Naive thymus-derived CD4-positive, alpha-beta T cell (primary cell): ENCODE measurements around the gene PPM1J. TPM values are rescaled to one million over a fixed set of nuclear protein-coding genes. Genes with fewer than 3 reads are reported as not detected.

ENCODE experiments used
- ATAC-seq: fragments of 150-1000 bp; cut with Tn5 transposase; 2 replicates; pipeline ENCODE4 v1.10.0; 2021; ENCODE audit warnings: mild to moderate bottlenecking, moderate library complexity
- CTCF ChIA-PET: fragments of 350-600 bp; sonication (Branson Sonifier 250); formaldehyde crosslinking; loops from one replicate; lab custom pipeline; 2021; ENCODE audit warnings: antibody characterized with exemption; lab: Charles Lee
- POLR2A ChIA-PET: fragments of 350-600 bp; sonication (Branson Sonifier 250); formaldehyde crosslinking; loops from one replicate; lab custom pipeline; 2021; ENCODE audit warnings: antibody characterized with exemption, inconsistent platforms; lab: Charles Lee
- DNase-seq, 9 donors: peaks; one replicate each; pipeline versions ENCODE4 v3.0.0 to v3.0.0-alpha.2; 2020 to 2022; ENCODE audit warnings: mixed read lengths in 1 of 9
- H3K27ac ChIP-seq: one replicate; pipeline ENCODE4 v1.7.0; 2013; ENCODE audit warnings: mild to moderate bottlenecking, low read depth, low read length, moderate library complexity
- H3K27me3 ChIP-seq, 2 donors: one replicate each; pipeline ENCODE4 v1.7.0; 2013; ENCODE audit warnings: low read length in 2 of 2, mild to moderate bottlenecking in 2 of 2, moderate library complexity in 2 of 2; ENCODE audit not compliant: control insufficient read depth in 2 of 2, insufficient read depth in 2 of 2
- H3K36me3 ChIP-seq, 3 experiments: 1 replicate in 2 of 3; 2 replicates in 1 of 3; pipeline ENCODE4 v1.7.0; 2013; ENCODE audit warnings: low read length in 3 of 3, mild to moderate bottlenecking in 3 of 3, moderate library complexity in 1 of 3; ENCODE audit not compliant: insufficient read depth in 3 of 3, control insufficient read depth in 2 of 3
- H3K4me1 ChIP-seq, 2 donors: one replicate each; pipeline ENCODE4 v1.7.0; 2013; ENCODE audit warnings: low read length in 2 of 2, mild to moderate bottlenecking in 2 of 2, moderate library complexity in 1 of 2; ENCODE audit not compliant: control insufficient read depth in 2 of 2, insufficient read depth in 2 of 2
- H3K4me3 ChIP-seq: 2 replicates; pipeline ENCODE4 v1.7.0; 2013; ENCODE audit warnings: mild to moderate bottlenecking, low read length
- H3K9me3 ChIP-seq, 3 experiments: 1 replicate in 2 of 3; 2 replicates in 1 of 3; pipeline ENCODE4 v1.7.0; 2013; ENCODE audit warnings: low read length in 3 of 3; ENCODE audit not compliant: control insufficient read depth in 2 of 3
- H3K27ac Mint-ChIP-seq, 9 donors: one replicate each; pipeline ENCODE4 v1.8.0; 2020 to 2022; ENCODE audit warnings: mixed read lengths in 9 of 9, mild to moderate bottlenecking in 8 of 9, moderate library complexity in 5 of 9, inconsistent platforms in 2 of 9
- H3K27me3 Mint-ChIP-seq, 5 donors: one replicate each; pipeline ENCODE4 v1.8.0; 2021 to 2022; ENCODE audit warnings: mixed read lengths in 5 of 5, mild to moderate bottlenecking in 1 of 5
- H3K36me3 Mint-ChIP-seq, 5 donors: one replicate each; pipeline ENCODE4 v1.8.0; 2020 to 2022; ENCODE audit warnings: mixed read lengths in 5 of 5, mild to moderate bottlenecking in 3 of 5, inconsistent platforms in 1 of 5
- H3K4me1 Mint-ChIP-seq, 7 donors: one replicate each; pipeline ENCODE4 v1.8.0; 2020 to 2022; ENCODE audit warnings: mixed read lengths in 7 of 7, mild to moderate bottlenecking in 3 of 7, inconsistent platforms in 1 of 7
- H3K4me3 Mint-ChIP-seq, 10 donors: one replicate each; pipeline ENCODE4 v1.8.0; 2020 to 2022; ENCODE audit warnings: mild to moderate bottlenecking in 10 of 10, mixed read lengths in 10 of 10, moderate library complexity in 6 of 10, inconsistent platforms in 2 of 10
- H3K9me3 Mint-ChIP-seq, 11 donors: one replicate each; pipeline ENCODE4 v1.8.0; 2020 to 2022; ENCODE audit warnings: mixed read lengths in 11 of 11, mild to moderate bottlenecking in 4 of 11, inconsistent platforms in 1 of 11, moderate library complexity in 1 of 11
- intact Hi-C, 2 donors: fragments of 100-400 bp; cut with micrococcal nuclease; formaldehyde crosslinking; loops; one replicate each; pipeline ENCODE4 v1.15.1; 2023
- polyA plus RNA-seq, 2 donors: library from polyadenylated mRNA; unstranded; fragments of 300-500 nt; fragmentation: Illumina TruSeq; gene quantifications; one replicate each; pipeline ENCODE4 v1.2.3, GENCODE V29; 2021
- total RNA-seq, 6 experiments: library from RNA in 5 of 6; stranded (reverse) in 5 of 6; gene quantifications; 1 replicate in 5 of 6; 2 replicates in 1 of 6; pipeline ENCODE4 v1.2.3 and lab custom pipeline; 2021 to 2026

Gene PPM1J
- 1 to 10 TPM in 1 of 5 experiments, under 1 TPM in 2, not detected in 2; 0.46 to 1.6 (median 0.50) TPM for total RNA-seq
- polyA plus RNA-seq = not detected
- not detected for total RNA-seq (lab: John Stamatoyannopoulos, UW)

GRCh38 chr1:112715264-112716053 lies at the start of gene PPM1J:
Gene PPM1J, minus strand, starts transcription at chr1:112715332. Its CDS starts 31 bp downstream, at chr1:112715301.
- Mint-ChIP-seq H3K36me3 (no peaks in the 10 kb centered on the region), H3K9me3 (no peaks in the 10 kb centered on the region), H3K27me3 (peaks cover 0 to 45% (median 12%) of the 10 kb centered on the region in 5 donors), H3K4me3 (peak within 1 kb of the TSS; percentile 86 to 95 (median 92)), H3K27ac (peak within 1 kb of the TSS in 8 of 9 donors; percentile 63 to 91 (median 82)), H3K4me1 (peaks cover 17 to 37% (median 21%) of the 10 kb centered on the region in 7 donors)
- Histone ChIP-seq H3K36me3 (no peaks in the 10 kb centered on the region), H3K4me3 (peak within 1 kb of the TSS; percentile 81), H3K27ac (peak within 1 kb of the TSS; percentile 34), H3K27me3 (no peaks in the 10 kb centered on the region), H3K9me3 (no peaks in the 10 kb centered on the region), H3K4me1 (peaks cover 13% of the 10 kb centered on the region in 2 donors)
- ATAC-seq = peak; percentile 89
- DNase-seq = peak; percentile 86 to 99 (median 91)
- ChIA-PET CTCF (interaction anchor here (0.9 to 2.0 kb wide), 11 partner anchors 11 to 963 kb away, joined by 3 to 16 read pairs (median 4); partner anchors contain the start of gene LRIG2), POLR2A (interaction anchor here (0.6 to 1.9 kb wide), 6 partner anchors 11 to 357 kb away, joined by 3 to 10 read pairs (median 6); partner anchors contain the start of genes CAPZA1, LRIG2 and ST7L)
- intact Hi-C loops = loop anchor here (1.0 to 10.0 kb wide), 26 partner anchors 8 to 2002 kb away; partner anchors contain the start of genes CAPZA1 (in 2 of the 2), LRIG2 (in 2 of the 2), MAGI3 (in 2 of the 2) and MOV10 (in 2 of the 2)

- intact Hi-C loops = no loop called here
- Mint-ChIP-seq H3K36me3 (peaks cover 0 to 4% (median 0%) of the 10 kb centered on the region in 5 donors), H3K27me3 (peaks cover 5 to 37% (median 23%) of the 10 kb centered on the region in 5 donors), H3K27ac (no peak overlapping the region), H3K4me3 (no peak overlapping the region), H3K4me1 (peaks cover 0 to 3% (median 0%) of the 10 kb centered on the region in 7 donors), H3K9me3 (peaks cover 0 to 6% (median 1%) of the 10 kb centered on the region in 11 donors)
- Histone ChIP-seq H3K9me3 (no peaks in the 10 kb centered on the region), H3K36me3 (no peaks in the 10 kb centered on the region), H3K27ac (no peak overlapping the region), H3K4me1 (no peaks in the 10 kb centered on the region), H3K27me3 (no peaks in the 10 kb centered on the region), H3K4me3 (no peak overlapping the region)
- ATAC-seq (no peak), DNase-seq (no peak)
- POLR2A ChIA-PET = no interaction called here
- CTCF ChIA-PET = no interaction called here
These were observed 47.7 kb upstream of the PPM1J start for GRCh38 chr1:112762541-112763500.

DNA sequence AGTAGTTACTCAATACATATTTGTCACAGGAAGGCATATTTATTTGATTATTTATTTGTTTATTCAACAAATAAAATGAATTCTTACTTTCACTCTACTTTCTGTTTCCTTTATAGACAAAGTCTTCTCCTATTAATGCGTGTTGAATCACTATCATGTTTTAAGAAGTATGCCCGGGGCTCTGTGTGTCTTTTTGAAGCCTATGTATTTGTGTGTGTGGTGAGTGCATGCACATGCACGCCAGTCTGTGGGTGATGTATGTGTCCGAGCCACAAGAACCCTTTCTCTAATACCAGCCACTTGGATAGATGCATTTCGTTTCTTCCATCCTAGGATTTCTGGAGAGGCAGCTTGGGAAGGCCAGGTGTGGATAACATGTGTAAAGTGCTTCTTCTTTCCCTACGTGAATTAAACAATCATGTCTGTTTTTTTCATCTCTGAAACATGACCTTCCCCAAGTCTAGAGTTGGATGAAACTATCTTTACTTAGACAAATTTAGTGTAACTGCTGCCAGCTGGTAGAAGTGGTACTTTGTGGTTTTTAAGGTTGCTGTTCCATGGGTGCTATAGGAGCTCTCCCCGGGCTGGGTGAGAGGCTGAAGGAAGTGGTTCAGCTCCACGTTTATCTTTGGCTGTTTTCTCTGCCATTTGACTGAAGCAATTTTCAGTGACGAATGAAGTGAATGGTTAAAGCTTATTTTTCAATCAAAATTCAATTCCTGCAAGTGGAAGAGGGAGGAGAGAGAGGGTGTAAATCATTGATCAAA lies 46.8 kb upstream of the PPM1J start:
- Mint-ChIP-seq H3K9me3 (peaks cover 0 to 6% (median 2%) of the 10 kb centered on the region in 11 donors), H3K4me3 (no peak overlapping the region), H3K27ac (no peak overlapping the region), H3K36me3 (peaks cover 0 to 4% (median 0%) of the 10 kb centered on the region in 5 donors), H3K4me1 (peaks cover 0 to 3% (median 0%) of the 10 kb centered on the region in 7 donors), H3K27me3 (peaks cover 5 to 37% (median 31%) of the 10 kb centered on the region in 5 donors)
- ChIA-PET POLR2A (no interaction called here), CTCF (no interaction called here)
- DNase-seq (no peak), ATAC-seq (no peak)
- Histone ChIP-seq H3K36me3 (no peaks in the 10 kb centered on the region), H3K27me3 (no peaks in the 10 kb centered on the region), H3K4me3 (no peak overlapping the region), H3K9me3 (no peaks in the 10 kb centered on the region), H3K4me1 (no peaks in the 10 kb centered on the region), H3K27ac (no peak overlapping the region)
- intact Hi-C loops = no loop called here

GRCh38 chr1:112759228-112759627 lies 44.1 kb upstream of the PPM1J start:
- ChIA-PET CTCF (no interaction called here), POLR2A (no interaction called here)
- peaks cover 0 to 3% (median 0%) of the 10 kb centered on the region in 7 donors for H3K4me1 Mint-ChIP-seq
- ATAC-seq (no peak), DNase-seq (no peak)
- H3K27me3 Mint-ChIP-seq = peaks cover 3 to 39% (median 32%) of the 10 kb centered on the region in 5 donors
- intact Hi-C loops = no loop called here
- H3K4me1 ChIP-seq = no peaks in the 10 kb centered on the region
- no peak overlapping the region for H3K4me3 Mint-ChIP-seq
- H3K4me3 ChIP-seq = no peak overlapping the region
- H3K27ac Mint-ChIP-seq = no peak overlapping the region
- peaks cover 3 to 16% (median 9%) of the 10 kb centered on the region in 11 donors for H3K9me3 Mint-ChIP-seq
- no peaks in the 10 kb centered on the region for H3K36me3 ChIP-seq
- H3K27ac ChIP-seq = no peak overlapping the region
- H3K27me3 ChIP-seq = no peaks in the 10 kb centered on the region
- peaks cover 0 to 13% (median 3%) of the 10 kb centered on the region in 5 donors for H3K36me3 Mint-ChIP-seq
- no peaks in the 10 kb centered on the region for H3K9me3 ChIP-seq

GRCh38 chr1:112754116-112754628 lies 39.0 kb upstream of the PPM1J start:
- intact Hi-C loops = no loop called here
- H3K36me3 ChIP-seq = no peaks in the 10 kb centered on the region
- H3K27ac Mint-ChIP-seq = no peak overlapping the region
- H3K36me3 Mint-ChIP-seq = peaks cover 0 to 15% (median 4%) of the 10 kb centered on the region in 5 donors
- H3K27me3 ChIP-seq = no peaks in the 10 kb centered on the region
- H3K27me3 Mint-ChIP-seq = peaks cover 13 to 54% (median 53%) of the 10 kb centered on the region in 5 donors
- CTCF ChIA-PET = no interaction called here
- ATAC-seq (no peak), DNase-seq (no peak)
- H3K4me1 Mint-ChIP-seq = peaks cover 0 to 2% (median 0%) of the 10 kb centered on the region in 7 donors
- POLR2A ChIA-PET = interaction anchor here (0.7 kb wide), 1 partner anchor 19 kb away, joined by 3 read pairs; no protein-coding TSS in a partner anchor
- H3K4me3 Mint-ChIP-seq = no peak overlapping the region
- peaks cover 5 to 33% (median 19%) of the 10 kb centered on the region in 11 donors for H3K9me3 Mint-ChIP-seq
- no peak overlapping the region for H3K27ac ChIP-seq
- H3K4me1 ChIP-seq = no peaks in the 10 kb centered on the region
- H3K4me3 ChIP-seq = no peak overlapping the region
- H3K9me3 ChIP-seq = no peaks in the 10 kb centered on the region
